GM12891 (cell line): ENCODE results near the gene PDS5B.

Experiments used
- DNase-seq: peaks from one replicate; pipeline ENCODE4 v3.0.0; 2011; ENCODE audit warnings: low spot score; ENCODE audit not compliant: insufficient read length
- FAIRE-seq: peaks from 2 replicates; lab custom pipeline; 2011; peaks lifted over from hg19 to GRCh38; lab: Jason Lieb, UNC
- PAX5 ChIP-seq: IDR thresholded peaks from 2 replicates; pipeline ENCODE4 v1.6.1; 2011; ENCODE audit warnings: low read length, moderate library complexity, mild to moderate bottlenecking; ENCODE audit not compliant: insufficient read depth, severe bottlenecking
- POLR2A ChIP-seq: IDR thresholded peaks from 2 replicates; pipeline ENCODE4 v1.6.1; 2011; ENCODE audit warnings: low read depth, low read length, control low read depth
- POLR2AphosphoS5 ChIP-seq: IDR thresholded peaks from 2 replicates; pipeline ENCODE4 v1.6.1; 2011; ENCODE audit warnings: low read depth, low read length, control low read depth
- POU2F2 ChIP-seq: IDR thresholded peaks from 2 replicates; pipeline ENCODE4 v1.6.1; 2011; ENCODE audit warnings: low read depth, mild to moderate bottlenecking, control low read depth, low read length, moderate library complexity
- SPI1 ChIP-seq: IDR thresholded peaks from 2 replicates; pipeline ENCODE4 v1.6.1; 2011; ENCODE audit warnings: low read depth, low read length, control low read depth
- TAF1 ChIP-seq: IDR thresholded peaks from 2 replicates; pipeline ENCODE4 v1.6.1; 2011; ENCODE audit warnings: low read depth, low read length, control low read depth

Gene PDS5B

GRCh38 chr13:32629313-32629712, 43.1 kb downstream of the PDS5B start:
- TF ChIP-seq POLR2A = no peak
- no peak for TF ChIP-seq SPI1
- no peak for TF ChIP-seq POU2F2
- TF ChIP-seq POLR2AphosphoS5 = no peak
- TF ChIP-seq TAF1 = no peak
- TF ChIP-seq PAX5 = no peak
- DNase-seq = no peak
- no peak for FAIRE-seq

DNA sequence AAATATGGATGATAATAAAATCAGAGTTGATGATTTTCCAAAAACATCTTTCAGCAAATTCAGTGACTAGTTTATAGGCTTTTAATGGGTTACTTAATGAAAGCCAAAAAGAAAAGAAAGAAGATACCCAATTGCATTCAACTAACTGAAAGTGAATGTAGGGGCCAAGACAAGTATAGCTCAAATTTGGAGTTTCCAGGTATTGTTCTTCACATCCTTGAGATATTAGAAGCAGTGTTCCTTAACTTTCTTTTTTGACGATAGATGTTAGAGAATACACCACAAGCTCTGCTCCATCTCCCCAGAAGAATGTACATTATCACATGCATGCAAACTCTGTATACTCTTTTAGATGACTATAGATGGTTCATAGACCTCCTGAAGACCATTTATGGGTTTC, 43.6 kb downstream of the PDS5B start:
- DNase-seq (no peak), FAIRE-seq (no peak)
- TF ChIP-seq PAX5 (no peak), POLR2AphosphoS5 (no peak)

GRCh38 chr13:32632343-32632909, 46.2 kb downstream of the PDS5B start:
- FAIRE-seq (no peak), DNase-seq (no peak)
- TF ChIP-seq POU2F2 (no peak), POLR2AphosphoS5 (no peak)

DNA sequence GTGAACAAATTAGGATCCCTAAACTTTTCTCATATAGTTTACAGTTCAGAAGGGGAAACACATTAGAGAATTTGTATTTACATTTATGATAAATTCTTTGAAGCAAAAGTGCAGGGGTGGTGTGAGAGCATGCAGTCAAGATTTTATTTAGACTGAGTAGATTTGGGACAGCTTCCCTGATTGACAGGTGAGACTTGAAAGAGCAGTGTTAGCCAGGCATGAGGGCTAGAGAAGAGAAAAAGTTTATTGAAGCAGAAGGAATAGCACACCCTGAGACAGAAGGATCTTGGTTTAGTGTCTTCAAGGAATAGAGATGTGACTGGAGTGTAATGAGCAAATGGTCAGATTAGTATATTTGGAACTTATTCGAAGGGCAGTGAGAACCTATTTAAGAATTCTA, 50.5 kb downstream of the PDS5B start:
- DNase-seq (no peak), FAIRE-seq (peak; percentile 26)
- TF ChIP-seq TAF1 (no peak), POLR2A (no peak), POU2F2 (no peak), PAX5 (no peak), SPI1 (no peak), POLR2AphosphoS5 (no peak)

GRCh38 chr13:32638739-32639138, 52.5 kb downstream of the PDS5B start:
- DNase-seq (no peak), FAIRE-seq (peak; percentile 48)
- no peak for TF ChIP-seq POU2F2
- no peak for TF ChIP-seq SPI1
- no peak for TF ChIP-seq TAF1
- TF ChIP-seq POLR2AphosphoS5 = no peak
- TF ChIP-seq PAX5 = no peak
- no peak for TF ChIP-seq POLR2A

GRCh38 chr13:32639502-32640105, 53.4 kb downstream of the PDS5B start:
- TF ChIP-seq POU2F2 = no peak
- no peak for TF ChIP-seq TAF1
- no peak for TF ChIP-seq PAX5
- no peak for TF ChIP-seq POLR2A
- TF ChIP-seq POLR2AphosphoS5 = no peak
- TF ChIP-seq SPI1 = no peak
- FAIRE-seq (peak; percentile 50), DNase-seq (peak; percentile 9)

DNA sequence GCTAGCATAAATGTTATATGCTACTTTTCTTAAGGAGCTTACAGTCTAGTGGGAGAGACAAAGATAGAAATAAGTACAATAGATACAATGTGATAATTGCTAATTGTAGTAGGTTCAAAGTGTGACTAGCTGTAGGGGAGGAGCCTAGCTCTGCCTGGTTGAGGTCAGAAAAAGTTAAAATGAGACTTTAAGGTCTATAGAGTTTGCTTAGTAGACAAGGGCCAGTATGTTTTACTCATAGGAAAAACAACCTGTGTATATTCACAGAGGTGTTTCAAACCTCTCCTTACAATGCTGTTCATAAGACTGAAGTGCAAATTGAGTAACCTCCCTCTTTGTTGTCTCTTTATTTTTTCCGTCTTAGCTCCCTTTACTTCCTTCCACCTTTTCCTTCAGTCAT, 56.1 kb downstream of the PDS5B start:
- no peak for TF ChIP-seq POU2F2
- TF ChIP-seq PAX5 = no peak
- TF ChIP-seq TAF1 = no peak
- no peak for TF ChIP-seq POLR2AphosphoS5
- TF ChIP-seq POLR2A = no peak
- TF ChIP-seq SPI1 = no peak
- DNase-seq (no peak), FAIRE-seq (no peak)

DNA sequence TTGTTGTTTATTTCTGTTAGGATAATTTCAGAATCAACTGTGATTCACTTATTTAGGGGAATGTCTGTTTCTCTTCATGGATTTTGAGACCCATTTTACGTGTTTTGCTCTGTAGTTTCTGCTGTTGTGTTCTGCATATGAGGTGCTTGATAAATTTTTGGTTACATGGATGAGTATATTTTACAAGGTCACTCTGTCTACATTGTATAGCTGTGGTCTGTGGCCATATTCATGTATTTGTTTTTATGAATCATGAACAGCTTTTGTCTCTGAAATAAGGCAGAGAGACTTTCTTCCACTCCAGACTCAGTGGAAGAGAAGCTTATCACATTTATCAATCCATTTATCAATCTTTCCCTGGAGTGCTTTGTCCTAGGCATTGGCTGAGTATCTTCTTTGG, 56.6 kb downstream of the PDS5B start:
- FAIRE-seq (no peak), DNase-seq (no peak)
- no peak for TF ChIP-seq TAF1
- TF ChIP-seq PAX5 = no peak
- no peak for TF ChIP-seq POLR2A
- TF ChIP-seq POU2F2 = no peak
- TF ChIP-seq POLR2AphosphoS5 = no peak
- TF ChIP-seq SPI1 = no peak

GRCh38 chr13:32645854-32646253, 59.6 kb downstream of the PDS5B start:
- TF ChIP-seq PAX5 = no peak
- no peak for TF ChIP-seq POLR2AphosphoS5
- TF ChIP-seq POLR2A = no peak
- no peak for TF ChIP-seq SPI1
- TF ChIP-seq TAF1 = no peak
- TF ChIP-seq POU2F2 = no peak
- FAIRE-seq = peak; percentile 97
- DNase-seq = no peak

- DNase-seq = no peak
- FAIRE-seq = peak; percentile 43
- no peak for TF ChIP-seq TAF1
- no peak for TF ChIP-seq PAX5
- no peak for TF ChIP-seq POU2F2
- TF ChIP-seq POLR2AphosphoS5 = no peak
Measured at GRCh38 chr13:32647926-32648325, 61.7 kb downstream of the PDS5B start.
